ENCODE results near the gene DNMT3A.

GRCh38 chr2:25188405-25188804 is 153.3 kb downstream of the DNMT3A start:
- TF ChIP-seq POLR2A (IDR thresholded peaks at IDR 0.05): no peak
- TF ChIP-seq CTCF (IDR thresholded peaks at IDR 0.05): no peak
